SKM-1 treated with dmso at 0.1 percent for 144 hours (cell line): ENCODE results near the gene TUBB1.

Experiments used
- DNase-seq: peaks from one replicate; lab custom pipeline; 2025; ENCODE audit not compliant: unreplicated experiment; lab: John Stamatoyannopoulos, UW

TUBB1 gene

GRCh38 chr20:59042151-59042795, 23.0 kb downstream of the TUBB1 start, which contains the start of gene PRELID3B:
TSS of gene PRELID3B (minus strand) at chr20:59042786. CDS start at chr20:59042730, 56 bp downstream.
- no peak for DNase-seq

DNA sequence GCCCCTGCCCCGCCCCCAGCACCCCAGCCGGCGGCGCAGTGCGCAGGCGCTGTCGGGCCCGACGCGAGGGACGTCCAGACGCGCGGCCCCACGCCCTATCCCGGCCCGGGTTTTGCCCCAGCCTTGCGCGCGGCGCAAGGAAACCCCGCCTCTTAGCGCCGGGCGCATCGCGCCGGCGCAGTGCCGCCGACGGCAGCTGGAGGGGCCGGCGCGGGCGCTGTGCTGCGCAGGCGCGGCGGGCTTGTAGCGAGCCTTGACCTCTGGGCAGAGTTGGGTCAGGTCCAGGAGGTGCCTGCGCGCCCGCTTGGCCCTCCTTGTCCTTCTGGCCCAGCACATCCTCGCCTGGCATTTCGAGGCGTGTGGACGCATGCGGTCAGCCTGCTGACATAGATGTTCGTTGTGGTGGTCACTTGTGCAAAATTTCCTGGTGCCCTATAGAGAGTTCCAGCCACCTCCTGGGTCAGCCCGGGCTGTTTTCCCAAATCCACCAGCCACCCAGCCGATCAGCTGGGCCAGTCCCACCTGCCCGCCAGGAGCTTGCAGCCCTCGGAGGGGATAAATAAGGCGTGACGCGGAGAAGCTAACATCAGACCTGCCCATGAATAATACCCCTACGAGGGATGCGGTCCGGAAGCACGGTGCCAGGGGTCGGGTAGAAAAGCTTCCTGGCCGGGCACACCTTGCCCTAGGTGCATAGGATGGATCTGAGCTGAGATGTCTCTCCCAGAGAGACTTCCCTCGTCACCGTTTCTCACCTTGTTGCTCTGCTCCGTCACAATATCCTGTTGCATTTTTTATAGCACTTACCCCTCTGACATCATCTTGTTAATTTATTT, 23.8 kb downstream of the TUBB1 start:
- DNase-seq, result peak; percentile 93

DNA sequence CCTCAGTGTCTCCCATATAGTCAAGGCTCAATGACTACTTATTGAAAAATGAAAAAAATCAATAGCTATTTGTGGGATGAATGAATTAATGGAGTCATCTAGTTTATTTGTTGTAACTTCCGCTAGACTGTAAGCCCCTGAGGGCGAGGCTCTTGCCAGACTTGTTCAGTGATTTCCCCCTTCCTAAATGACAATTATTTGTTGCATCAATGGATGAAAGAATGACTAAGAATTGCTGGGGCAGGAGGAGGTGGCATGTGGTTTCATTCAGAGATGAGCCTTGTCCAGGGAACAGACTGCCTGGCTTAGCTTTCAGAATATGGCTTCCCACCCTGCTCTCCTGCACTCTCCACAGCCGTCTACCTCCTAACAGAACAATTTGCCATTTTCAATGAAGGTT, 24.5 kb downstream of the TUBB1 start:
- no peak for DNase-seq

- DNase-seq, result no peak
Observed at GRCh38 chr20:59044295-59044694, 25.1 kb downstream of the TUBB1 start.

- DNase-seq, result no peak
Observed at GRCh38 chr20:59044796-59045195, 25.6 kb downstream of the TUBB1 start.

DNA sequence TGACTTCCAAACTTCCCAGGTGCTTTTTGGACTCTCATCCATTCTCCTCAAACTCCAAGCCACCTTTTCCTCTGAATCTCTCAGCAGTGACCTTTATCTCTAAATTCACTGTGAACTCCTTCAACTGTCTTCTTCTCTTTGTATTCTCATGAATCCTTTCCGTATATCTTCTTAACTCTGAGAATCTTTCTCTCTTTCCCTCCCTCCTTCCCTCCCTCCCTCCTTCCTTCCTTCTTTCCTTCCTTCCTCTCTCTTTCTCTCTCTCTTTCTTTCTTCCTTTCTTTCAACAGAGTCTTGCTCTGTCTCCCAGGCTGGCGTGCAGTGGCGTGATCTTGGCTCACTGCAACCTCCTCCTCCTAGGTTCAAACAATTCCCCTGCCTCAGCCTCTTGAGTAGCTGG, 27.6 kb downstream of the TUBB1 start:
- no peak for DNase-seq

- no peak for DNase-seq
Observed at GRCh38 chr20:59047938-59048680, 28.9 kb downstream of the TUBB1 start.

DNA sequence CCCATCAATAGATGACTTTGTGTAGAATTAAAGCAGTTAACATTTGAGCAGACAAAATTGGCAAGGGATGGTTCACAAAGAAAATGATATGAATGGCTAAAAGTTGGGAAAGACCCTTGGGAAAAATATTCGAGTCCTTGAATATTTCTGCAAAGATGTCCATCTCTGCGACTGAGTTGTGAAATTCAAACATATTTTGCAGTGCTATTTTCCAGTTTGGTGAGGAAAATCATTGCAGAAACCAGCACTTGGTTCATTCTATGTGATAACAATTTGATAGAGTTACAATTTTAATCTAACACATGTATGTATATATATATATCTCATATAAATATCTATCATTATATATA, 29.4 kb downstream of the TUBB1 start:
- DNase-seq, result no peak

GRCh38 chr20:59050437-59050836, 31.2 kb downstream of the TUBB1 start:
- DNase-seq, result no peak

DNA sequence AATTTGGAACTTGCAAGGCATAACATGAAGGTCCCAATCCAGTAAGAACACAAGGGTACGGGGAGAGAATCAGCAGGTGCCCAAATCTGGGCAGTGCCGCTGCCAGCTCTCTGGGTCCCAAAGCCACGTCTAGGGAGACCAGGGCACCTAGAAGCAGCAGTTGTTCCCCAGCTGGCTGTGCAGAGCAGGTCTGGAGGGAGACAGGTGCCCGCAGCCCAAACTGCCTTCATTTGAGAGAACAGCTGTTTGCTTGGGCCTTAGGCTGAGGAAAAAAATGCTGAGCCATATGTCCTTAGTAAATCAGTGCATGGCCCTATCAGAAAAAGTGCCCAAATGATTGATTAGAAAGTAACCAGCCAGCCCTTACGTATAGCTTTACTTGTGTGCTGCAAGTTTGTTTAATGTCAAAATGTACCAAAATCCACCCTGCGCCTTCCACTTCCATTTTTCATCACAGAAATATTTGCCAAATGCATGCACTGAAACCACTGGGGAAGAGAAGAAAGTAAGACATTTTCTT, 32.5 kb downstream of the TUBB1 start:
- no peak for DNase-seq

GRCh38 chr20:59055302-59055701, 36.1 kb downstream of the TUBB1 start:
- DNase-seq, result no peak

GRCh38 chr20:59062081-59062480, 42.9 kb downstream of the TUBB1 start:
- no peak for DNase-seq

DNA sequence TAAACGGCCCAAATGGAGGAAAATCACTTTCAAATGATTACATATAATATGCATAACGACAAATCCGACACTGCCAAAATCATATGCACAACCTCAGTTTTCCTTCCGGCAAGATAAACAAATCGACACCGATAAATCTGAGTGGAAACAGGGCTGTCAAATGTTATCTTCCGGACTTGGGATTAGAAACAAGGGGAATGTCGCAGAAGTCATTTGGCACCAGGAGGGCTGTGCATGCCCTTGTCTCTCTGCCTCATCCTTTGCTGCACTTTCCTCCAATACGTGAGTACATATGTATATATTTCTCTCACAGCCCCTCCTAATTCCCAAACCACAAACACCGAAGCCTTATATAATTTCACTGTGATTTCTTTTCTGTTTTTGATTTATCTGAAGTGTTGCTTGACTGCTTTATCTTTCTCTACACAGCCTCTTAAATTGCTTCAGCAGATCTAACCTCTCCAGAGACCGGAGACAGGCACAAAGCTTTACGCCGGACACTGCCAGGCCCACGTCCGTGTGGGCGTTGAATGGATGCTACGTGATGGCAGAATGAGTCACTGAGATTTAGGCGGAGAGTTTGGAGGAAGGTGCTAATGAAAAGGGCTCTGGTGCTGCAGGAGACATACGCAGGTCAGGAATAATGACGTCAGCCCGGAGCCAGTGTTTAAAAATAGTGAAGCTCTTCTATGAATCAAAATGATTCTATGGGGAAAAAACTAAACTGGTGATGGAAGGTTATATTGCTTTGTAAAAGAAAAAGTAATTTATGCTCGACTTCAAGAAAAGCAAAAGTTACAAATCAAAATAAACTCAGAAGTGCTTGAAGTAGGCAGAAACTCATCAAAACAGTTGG, 44.4 kb downstream of the TUBB1 start:
- DNase-seq, result no peak

- no peak for DNase-seq
Observed at GRCh38 chr20:59064214-59064722, 45.0 kb downstream of the TUBB1 start.

DNA sequence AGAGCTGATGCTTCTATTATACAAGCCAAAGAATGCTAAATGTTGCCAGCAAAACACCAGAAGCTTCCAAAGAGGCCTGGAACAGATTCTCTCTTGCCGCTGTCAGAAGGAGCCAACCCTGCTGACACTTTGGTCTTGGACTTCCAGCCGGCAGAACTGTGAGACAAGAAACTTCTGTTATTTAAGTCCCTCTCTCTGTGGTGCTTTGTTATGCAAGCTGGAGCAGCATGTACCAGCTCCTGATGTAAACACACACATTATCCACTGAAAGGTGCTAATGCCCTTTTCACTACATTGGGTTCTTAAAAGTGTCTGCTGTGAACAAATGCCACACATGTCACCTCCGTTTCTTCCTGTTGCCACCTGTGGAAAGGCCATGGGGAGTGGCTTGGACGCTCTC, 49.3 kb downstream of the TUBB1 start:
- DNase-seq, result no peak

DNA sequence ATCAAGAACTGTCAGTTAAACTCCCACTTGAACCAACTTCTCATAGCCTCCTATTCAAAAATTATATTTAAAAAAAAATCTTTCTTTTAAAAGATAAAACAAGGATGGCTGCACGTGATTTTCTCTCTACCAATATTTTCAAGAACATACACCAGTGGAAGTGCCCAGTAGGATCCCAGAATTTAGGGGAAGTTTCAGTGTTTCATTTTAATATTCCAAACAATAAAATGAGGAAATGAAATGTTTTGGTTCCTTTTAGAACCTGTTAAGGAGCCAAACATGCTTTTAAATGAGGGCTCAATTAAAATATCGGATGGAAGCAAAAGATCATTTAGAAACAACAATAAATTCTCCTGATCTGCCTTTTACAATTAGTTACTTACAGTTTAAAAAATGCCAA, 49.8 kb downstream of the TUBB1 start:
- DNase-seq, result no peak

GRCh38 chr20:59071216-59071615, 52.0 kb downstream of the TUBB1 start:
- DNase-seq, result no peak

GRCh38 chr20:59073582-59073981, 54.4 kb downstream of the TUBB1 start:
- no peak for DNase-seq

DNA sequence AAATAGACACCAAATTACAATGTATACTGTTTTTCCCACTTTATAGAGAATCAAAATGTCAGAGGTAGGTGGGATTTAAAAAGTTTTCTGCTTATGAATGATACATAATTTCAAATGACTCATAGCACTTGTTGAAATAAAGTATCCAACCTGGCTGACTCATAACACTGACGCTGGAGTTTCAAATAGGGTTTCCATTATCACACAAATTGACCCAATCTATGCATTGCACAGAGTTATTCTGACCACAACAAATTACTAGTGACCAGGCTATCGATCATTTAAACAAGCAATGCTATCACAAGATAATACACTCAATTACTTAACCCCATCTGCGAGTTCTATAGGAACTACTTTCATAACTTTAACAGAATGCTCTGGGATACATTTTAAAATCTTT, 55.2 kb downstream of the TUBB1 start:
- DNase-seq, result no peak

GRCh38 chr20:59075934-59076508, 56.8 kb downstream of the TUBB1 start:
- DNase-seq, result no peak
